Tibial artery (tissue), 4 donors: Measurements from ENCODE around the gene ZNRF2.
"Not testable (repeated sequence)": the region's sequence is repeated elsewhere in the genome, so short reads cannot be mapped to it uniquely, and the experiment has no call there.

ENCODE experiments used
- DNase-seq, 2 donors: peaks; one replicate each; pipeline ENCODE4 v3.0.0-alpha.2; 2019
- H3K27ac ChIP-seq, 2 donors: fragments of 200-600 bp; sonication (generic) in 1 of 2; 1 replicate in 1 of 2; 2 replicates in 1 of 2; pipeline ENCODE4 v1.5.1; 2018 to 2019; ENCODE audit warnings: mild to moderate bottlenecking in 1 of 2
- H3K27me3 ChIP-seq, 2 donors: fragments of 200-600 bp; sonication (generic) in 1 of 2; one replicate each; pipeline versions ENCODE4 v1.5.1 to v1.6.0; 2016 to 2019
- H3K36me3 ChIP-seq, 3 donors: fragments of 200-600 bp; sonication (generic) in 2 of 3; one replicate each; pipeline ENCODE4 v1.5.1; 2016 to 2019; ENCODE audit warnings: mild to moderate bottlenecking in 2 of 3
- H3K4me1 ChIP-seq, 4 donors: fragments of 200-600 bp; sonication (generic) in 2 of 4; 1 replicate in 3 of 4; 2 replicates in 1 of 4; pipeline ENCODE4 v1.5.1; 2016 to 2019
- H3K4me3 ChIP-seq, 2 donors: fragments of 200-600 bp; sonication (generic) in 1 of 2; 1 replicate in 1 of 2; 2 replicates in 1 of 2; pipeline ENCODE4 v1.5.1; 2018 to 2019; ENCODE audit warnings: mild to moderate bottlenecking in 2 of 2
- H3K9me3 ChIP-seq, 3 donors: fragments of 200-600 bp; sonication (generic) in 1 of 3; one replicate each; pipeline ENCODE4 v1.5.1; 2016 to 2019
- CTCF ChIP-seq, 2 experiments: fragments of 200-600 bp in 1 of 2; fragments of 450-650 bp in 1 of 2; IDR thresholded peaks; one replicate each; pipeline ENCODE4 v1.5.1; 2017 to 2019; ENCODE audit warnings: antibody characterized with exemption in 2 of 2, mild to moderate bottlenecking in 1 of 2, moderate library complexity in 1 of 2
- intact Hi-C: fragments of 100-400 bp; cut with DNase I; formaldehyde crosslinking; loops from one replicate; pipeline ENCODE4 v1.15.0; 2023; ENCODE audit warnings: low total_unique reads

Gene ZNRF2

GRCh38 chr7:30379131-30379530 is 94.7 kb downstream of the ZNRF2 start:
- no peak for DNase-seq
- H3K9me3 ChIP-seq, result peaks cover 0 to 7% (median 6%) of the 10 kb centered on the region in 3 donors
- H3K27me3 ChIP-seq, result no peaks in the 10 kb centered on the region
- no peak overlapping the region for H3K27ac ChIP-seq
- intact Hi-C loops, result no loop called here
- TF ChIP-seq CTCF (IDR thresholded peaks at IDR 0.05), result no peak
- peaks cover 0 to 9% (median 3%) of the 10 kb centered on the region in 4 donors for H3K4me1 ChIP-seq
- H3K4me3 ChIP-seq, result no peak overlapping the region
- no peaks in the 10 kb centered on the region for H3K36me3 ChIP-seq

- DNase-seq, result no peak
- no peak for TF ChIP-seq CTCF (IDR thresholded peaks at IDR 0.05)
- Histone ChIP-seq H3K4me1 (peaks cover 0 to 9% (median 3%) of the 10 kb centered on the region in 4 donors), H3K27ac (no peak overlapping the region), H3K36me3 (no peaks in the 10 kb centered on the region), H3K27me3 (no peaks in the 10 kb centered on the region), H3K9me3 (peaks cover 0 to 7% (median 6%) of the 10 kb centered on the region in 3 donors), H3K4me3 (no peak overlapping the region)
- intact Hi-C loops, result no loop called here
Measured at GRCh38 chr7:30379741-30380140, 95.3 kb downstream of the ZNRF2 start.

GRCh38 chr7:30380294-30380693 is 95.9 kb downstream of the ZNRF2 start:
- DNase-seq, result no peak

GRCh38 chr7:30380824-30381223 is 96.4 kb downstream of the ZNRF2 start:
- H3K36me3 ChIP-seq, H3K27me3 ChIP-seq, intact Hi-C loops, H3K9me3 ChIP-seq, DNase-seq, H3K4me1 ChIP-seq, H3K27ac ChIP-seq, H3K4me3 ChIP-seq: not testable (repeated sequence)

More at GRCh38 chr7:30380294-30380693, 95.9 kb downstream of the ZNRF2 start:
- Histone ChIP-seq H3K4me3 (no peak overlapping the region), H3K9me3 (peaks cover 0 to 7% (median 6%) of the 10 kb centered on the region in 3 donors), H3K4me1 (peaks cover 0 to 9% (median 3%) of the 10 kb centered on the region in 4 donors), H3K27ac (no peak overlapping the region), H3K27me3 (no peaks in the 10 kb centered on the region), H3K36me3 (no peaks in the 10 kb centered on the region)
- intact Hi-C loops, result no loop called here
- TF ChIP-seq CTCF (IDR thresholded peaks at IDR 0.05), result no peak

GRCh38 chr7:30382607-30383006 is 98.2 kb downstream of the ZNRF2 start:
- Histone ChIP-seq H3K9me3 (peaks cover 0 to 7% (median 6%) of the 10 kb centered on the region in 3 donors), H3K4me3 (no peak overlapping the region), H3K36me3 (no peaks in the 10 kb centered on the region), H3K4me1 (peaks cover 0 to 8% (median 1%) of the 10 kb centered on the region in 4 donors), H3K27ac (no peak overlapping the region), H3K27me3 (no peaks in the 10 kb centered on the region)
- DNase-seq, result no peak
- intact Hi-C loops, result no loop called here
- TF ChIP-seq CTCF (IDR thresholded peaks at IDR 0.05), result no peak

GRCh38 chr7:30389791-30390190 is 105.4 kb downstream of the ZNRF2 start:
- intact Hi-C loops, result no loop called here
- H3K27ac ChIP-seq, result no peak overlapping the region
- peaks cover 0 to 5% (median 0%) of the 10 kb centered on the region in 3 donors for H3K36me3 ChIP-seq
- no peaks in the 10 kb centered on the region for H3K27me3 ChIP-seq
- H3K4me1 ChIP-seq, result no peaks in the 10 kb centered on the region
- no peak overlapping the region for H3K4me3 ChIP-seq
- no peaks in the 10 kb centered on the region for H3K9me3 ChIP-seq
- DNase-seq, result no peak
- TF ChIP-seq CTCF (IDR thresholded peaks at IDR 0.05), result no peak
